ENCODE results near the gene ADAMTS9.

ADAMTS9 gene

DNA sequence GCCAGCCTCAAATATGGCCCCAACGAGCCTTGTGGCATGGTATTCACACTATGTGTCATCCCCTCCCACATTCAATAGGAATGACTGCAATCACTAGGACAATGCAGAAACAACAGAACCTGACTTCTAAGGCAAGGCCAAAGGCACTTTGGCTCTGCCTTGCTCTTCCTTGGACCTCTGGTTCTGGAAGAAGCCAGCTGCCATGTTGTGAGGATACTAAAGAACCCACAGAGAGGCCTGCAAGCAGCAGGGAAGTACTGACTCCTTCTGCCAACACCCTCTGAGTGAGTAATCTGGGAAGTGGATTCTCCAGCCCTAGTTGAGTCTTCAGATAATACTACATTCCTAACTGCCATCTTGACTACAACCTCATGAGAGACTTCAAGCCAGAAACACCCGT, 64.7 kb downstream of the ADAMTS9 start:
- Histone ChIP-seq H3K27me3 (ENCODE audit: insufficient read depth, poor library complexity, severe bottlenecking) (no peaks in the 10 kb centered on the region), H3K4me3 (replicated peaks; ENCODE audit: insufficient read depth, low read length) (no peak overlapping the region), H3K27ac (replicated peaks) (no peak overlapping the region)
- DNase-seq (ENCODE audit: low read depth in 1 of 2, low spot score in 1 of 2) = no peak
- TF ChIP-seq SPI1 (IDR thresholded peaks at IDR 0.05; ENCODE audit: borderline replicate concordance, low read depth) (no peak), POLR2AphosphoS5 (IDR thresholded peaks at IDR 0.05; ENCODE audit: low read depth) (no peak), GABPA (IDR thresholded peaks at IDR 0.05; ENCODE audit: low read depth) (no peak), REST (IDR thresholded peaks at IDR 0.05; ENCODE audit: insufficient replicate concordance, low read depth) (no peak), CTCF (IDR thresholded peaks at IDR 0.05; ENCODE audit: insufficient read depth, low read length) (no peak)

DNA sequence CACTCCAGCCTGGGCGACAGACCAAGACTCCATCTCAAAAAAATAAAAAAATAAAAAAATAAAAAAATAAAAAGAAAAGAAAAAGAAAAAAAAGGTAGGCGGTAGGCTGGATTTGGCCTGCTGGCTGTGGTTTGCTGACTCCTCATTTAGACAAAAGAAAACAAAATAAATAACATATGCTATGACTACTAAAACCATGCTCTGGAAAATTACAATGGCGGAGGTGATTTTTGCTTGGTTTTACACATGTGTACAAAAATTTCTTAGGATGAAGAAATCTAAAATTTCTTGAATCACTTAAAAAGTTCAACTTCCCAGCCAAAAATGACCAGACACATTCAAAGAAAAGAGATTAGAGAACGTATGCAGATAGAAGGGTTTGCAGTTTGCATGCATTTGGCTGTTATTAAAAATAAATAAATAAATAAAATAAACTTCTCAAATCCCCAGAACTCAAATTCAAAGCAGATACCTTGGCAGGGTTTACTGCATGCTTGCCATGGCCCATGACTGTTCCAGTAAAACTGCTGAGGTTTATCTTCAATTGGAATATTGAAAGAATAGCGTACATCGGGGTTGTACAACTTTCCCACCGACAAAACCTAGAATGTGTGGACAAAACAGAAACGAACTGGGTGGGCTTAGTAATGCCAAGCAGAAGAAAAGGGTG, 65.9 kb downstream of the ADAMTS9 start:
- TF ChIP-seq REST (IDR thresholded peaks at IDR 0.05; ENCODE audit: insufficient replicate concordance, low read depth) (no peak), GABPA (IDR thresholded peaks at IDR 0.05; ENCODE audit: low read depth) (no peak), SPI1 (IDR thresholded peaks at IDR 0.05; ENCODE audit: borderline replicate concordance, low read depth) (no peak), POLR2AphosphoS5 (IDR thresholded peaks at IDR 0.05; ENCODE audit: low read depth) (no peak), CTCF (IDR thresholded peaks at IDR 0.05; ENCODE audit: insufficient read depth, low read length) (no peak)
- no peak for DNase-seq (ENCODE audit: low read depth in 1 of 2, low spot score in 1 of 2)
- Histone ChIP-seq H3K27ac (replicated peaks) (no peak overlapping the region), H3K4me3 (replicated peaks; ENCODE audit: insufficient read depth, low read length) (no peak overlapping the region), H3K27me3 (ENCODE audit: insufficient read depth, poor library complexity, severe bottlenecking) (no peaks in the 10 kb centered on the region)

- no peak for DNase-seq (ENCODE audit: low read depth in 1 of 2, low spot score in 1 of 2)
- Histone ChIP-seq H3K27me3 (ENCODE audit: insufficient read depth, poor library complexity, severe bottlenecking) (no peaks in the 10 kb centered on the region), H3K27ac (replicated peaks) (no peak overlapping the region), H3K4me3 (replicated peaks; ENCODE audit: insufficient read depth, low read length) (no peak overlapping the region)
- TF ChIP-seq CTCF (IDR thresholded peaks at IDR 0.05; ENCODE audit: insufficient read depth, low read length) (no peak), GABPA (IDR thresholded peaks at IDR 0.05; ENCODE audit: low read depth) (no peak), SPI1 (IDR thresholded peaks at IDR 0.05; ENCODE audit: borderline replicate concordance, low read depth) (no peak), REST (IDR thresholded peaks at IDR 0.05; ENCODE audit: insufficient replicate concordance, low read depth) (no peak), POLR2AphosphoS5 (IDR thresholded peaks at IDR 0.05; ENCODE audit: low read depth) (no peak)
Measured at GRCh38 chr3:64621275-64621674, 66.5 kb downstream of the ADAMTS9 start.
